HepG2 (cell line): ENCODE results near the gene LEMD2. TPM values are rescaled to one million over a fixed set of nuclear protein-coding genes. Genes with fewer than 3 reads are reported as not detected.

Experiments
- ARHGAP35 ChIP-seq: sonication (generic); formaldehyde crosslinking; IDR thresholded peaks from 2 replicates; pipeline ENCODE4 v1.9.0; 2022; ENCODE audit warnings: mild to moderate bottlenecking, inconsistent platforms, moderate library complexity, missing genetic modification reagents, borderline replicate concordance
- CEBPZ ChIP-seq: IDR thresholded peaks from 2 replicates; pipeline ENCODE4 v1.6.1; 2012; ENCODE audit warnings: low read length, improper control_type of control experiment
- DRAP1 ChIP-seq: IDR thresholded peaks from 2 replicates; pipeline ENCODE4 v1.6.1; 2016; ENCODE audit warnings: missing genetic modification reagents, missing compliant biosample characterization
- ERF ChIP-seq: IDR thresholded peaks from 2 replicates; pipeline ENCODE4 v1.6.1; 2018; ENCODE audit warnings: missing biosample characterization, missing genetic modification reagents
- HIVEP1 ChIP-seq: sonication (generic); formaldehyde crosslinking; IDR thresholded peaks from 2 replicates; pipeline ENCODE4 v1.4.0; 2020; ENCODE audit warnings: mild to moderate bottlenecking, missing genetic modification reagents
- KDM6A ChIP-seq: IDR thresholded peaks from 2 replicates; pipeline ENCODE4 v1.6.1; 2016; ENCODE audit warnings: low read depth
- MAF1 ChIP-seq: sonication (generic); formaldehyde crosslinking; IDR thresholded peaks from 2 replicates; pipeline ENCODE4 v1.5.0; 2020; ENCODE audit warnings: missing genetic modification reagents, borderline replicate concordance
- MLLT10 ChIP-seq: sonication (generic); formaldehyde crosslinking; IDR thresholded peaks from 2 replicates; pipeline ENCODE4 v1.4.0; 2020; ENCODE audit warnings: missing genetic modification reagents
- PCBP2 ChIP-seq: fragments of 200-400 bp; formaldehyde crosslinking; optimal IDR thresholded peaks from 2 replicates; pipeline ENCODE3; 2018; ENCODE audit warnings: low read length, low read depth; ENCODE audit not compliant: poor library complexity, severe bottlenecking
- PHF8 ChIP-seq: sonication (generic); formaldehyde crosslinking; IDR thresholded peaks from 2 replicates; pipeline ENCODE4 v1.5.0; 2020; ENCODE audit warnings: missing genetic modification reagents
- PPARG ChIP-seq: conservative IDR thresholded peaks from 2 replicates; pipeline ENCODE4 v1.6.1; 2016; ENCODE audit warnings: missing biosample characterization, missing genetic modification reagents
- TCF7L2 ChIP-seq: IDR thresholded peaks from 2 replicates; pipeline ENCODE4 v1.6.1; 2011; ENCODE audit warnings: mild to moderate bottlenecking, low read depth, low read length, moderate library complexity
- TOPORS ChIP-seq: sonication (generic); formaldehyde crosslinking; IDR thresholded peaks from 2 replicates; pipeline ENCODE4 v1.8.0; 2023; ENCODE audit warnings: mild to moderate bottlenecking, missing genetic modification reagents
- ZBTB20 ChIP-seq: sonication (generic); formaldehyde crosslinking; IDR thresholded peaks from 2 replicates; pipeline ENCODE4 v1.8.1; 2023; ENCODE audit warnings: missing genetic modification reagents, low read depth, mild to moderate bottlenecking, borderline replicate concordance
- ZNF180 ChIP-seq: sonication (generic); formaldehyde crosslinking; IDR thresholded peaks from 2 replicates; pipeline ENCODE4 v1.4.0; 2020; ENCODE audit warnings: low read depth, missing genetic modification reagents, borderline replicate concordance
- ZNF224 ChIP-seq: sonication (generic); formaldehyde crosslinking; IDR thresholded peaks from 2 replicates; pipeline ENCODE4 v1.5.0; 2020; ENCODE audit warnings: mild to moderate bottlenecking, missing genetic modification reagents
- ZNF709 ChIP-seq: sonication (generic); formaldehyde crosslinking; IDR thresholded peaks from 2 replicates; pipeline ENCODE4 v1.5.0; 2020; ENCODE audit warnings: mild to moderate bottlenecking, missing genetic modification reagents
- ZNF761 ChIP-seq: sonication (generic); formaldehyde crosslinking; conservative IDR thresholded peaks from 2 replicates; pipeline ENCODE4 v1.4.0; 2020; ENCODE audit warnings: mild to moderate bottlenecking, missing genetic modification reagents
- polyA plus RNA-seq, 8 experiments: library from polyadenylated mRNA; depleted of rRNA in 3 of 8; stranded (reverse) in 7 of 8; unstranded in 1 of 8; fragments of >200 nt; fragmentation: Illumina TruSeq in 4 of 8; extraction: Trizol in 4 of 8; gene quantifications; 2 replicates each; pipeline versions ENCODE4 v1.2.1 to v1.2.3, GENCODE V29; 2011 to 2016; ENCODE audit warnings: low read depth in 4 of 8, missing spikeins in 1 of 8, mixed read lengths in 1 of 8; ENCODE audit not compliant: insufficient read depth in 1 of 8
- total RNA-seq, 5 experiments: library from RNA; depleted of rRNA; stranded (reverse); fragments of >200 nt; fragmentation: Illumina TruSeq; extraction: Trizol; gene quantifications; 2 replicates each; pipeline ENCODE4 v1.2.3, GENCODE V29; 2016; ENCODE audit warnings: low read depth in 1 of 5
- TF ChIP-seq, protein P1 (sequence below), 2 experiments: fragments of 450-650 bp in 1 of 2; sonication (generic) in 1 of 2; formaldehyde crosslinking; IDR thresholded peaks; 2 replicates each; pipeline versions ENCODE4 v1.5.0 to v1.8.0; 2020 to 2022; ENCODE audit warnings: mild to moderate bottlenecking in 1 of 2, missing genetic modification reagents in 1 of 2
- TF ChIP-seq, protein P2 (sequence below): sonication (generic); formaldehyde crosslinking; IDR thresholded peaks from 2 replicates; pipeline ENCODE4 v1.5.0; 2020; ENCODE audit warnings: mild to moderate bottlenecking, missing genetic modification reagents
- TF ChIP-seq, protein P3 (sequence below): sonication (generic); formaldehyde crosslinking; IDR thresholded peaks from 2 replicates; pipeline ENCODE4 v1.8.0; 2022; ENCODE audit warnings: mild to moderate bottlenecking, missing genetic modification reagents

Gene LEMD2
- total and polyA plus RNA-seq, 2 of the 13 experiments (the other 11 are each of a cell fraction or from before 2014, with no cell fraction given), result 45.2 to 62.9 TPM

- TF ChIP-seq ZBTB20 (CRISPR knock-in tag), result peak; percentile 88; the same call in 1 of the 2 replicates
- peak; percentile 89; the same call in 1 of the 2 replicates for TF ChIP-seq ZNF761 (CRISPR knock-in tag)
- peak; percentile 90 for TF ChIP-seq KDM6A (CRISPR knock-in tag)
- no peak for TF ChIP-seq ZNF709 (CRISPR knock-in tag)
- 0 out of 2 replicates have a peak, but pooled peaks have one; percentile 46 for TF ChIP-seq ZNF180 (CRISPR knock-in tag)
- no peak for TF ChIP-seq PCBP2
- no peak for TF ChIP-seq PHF8 (CRISPR knock-in tag)
- peak; percentile 50; the same call in 1 of the 2 replicates for TF ChIP-seq MAF1
- TF ChIP-seq, protein P1, sequence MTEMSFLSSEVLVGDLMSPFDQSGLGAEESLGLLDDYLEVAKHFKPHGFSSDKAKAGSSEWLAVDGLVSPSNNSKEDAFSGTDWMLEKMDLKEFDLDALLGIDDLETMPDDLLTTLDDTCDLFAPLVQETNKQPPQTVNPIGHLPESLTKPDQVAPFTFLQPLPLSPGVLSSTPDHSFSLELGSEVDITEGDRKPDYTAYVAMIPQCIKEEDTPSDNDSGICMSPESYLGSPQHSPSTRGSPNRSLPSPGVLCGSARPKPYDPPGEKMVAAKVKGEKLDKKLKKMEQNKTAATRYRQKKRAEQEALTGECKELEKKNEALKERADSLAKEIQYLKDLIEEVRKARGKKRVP (CRISPR knock-in tag; IDR thresholded peaks at IDR 0.05), result 0 out of 4 replicates have a peak, but pooled peaks of 1 of the 2 experiments have one; percentile 45
- TF ChIP-seq, protein P2, sequence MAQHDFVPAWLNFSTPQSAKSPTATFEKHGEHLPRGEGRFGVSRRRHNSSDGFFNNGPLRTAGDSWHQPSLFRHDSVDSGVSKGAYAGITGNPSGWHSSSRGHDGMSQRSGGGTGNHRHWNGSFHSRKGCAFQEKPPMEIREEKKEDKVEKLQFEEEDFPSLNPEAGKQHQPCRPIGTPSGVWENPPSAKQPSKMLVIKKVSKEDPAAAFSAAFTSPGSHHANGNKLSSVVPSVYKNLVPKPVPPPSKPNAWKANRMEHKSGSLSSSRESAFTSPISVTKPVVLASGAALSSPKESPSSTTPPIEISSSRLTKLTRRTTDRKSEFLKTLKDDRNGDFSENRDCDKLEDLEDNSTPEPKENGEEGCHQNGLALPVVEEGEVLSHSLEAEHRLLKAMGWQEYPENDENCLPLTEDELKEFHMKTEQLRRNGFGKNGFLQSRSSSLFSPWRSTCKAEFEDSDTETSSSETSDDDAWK (CRISPR knock-in tag), result no peak
- TF ChIP-seq DRAP1 (CRISPR knock-in tag), result peak; percentile 30; the same call in 1 of the 2 replicates
- peak; percentile 59 for TF ChIP-seq PPARG
- TF ChIP-seq MLLT10 (CRISPR knock-in tag), result no peak
- TF ChIP-seq ARHGAP35, result peak; percentile 76; the same call in 1 of the 2 replicates
- peak; percentile 72; the same call in 1 of the 2 replicates for TF ChIP-seq HIVEP1
- TF ChIP-seq, protein P3, sequence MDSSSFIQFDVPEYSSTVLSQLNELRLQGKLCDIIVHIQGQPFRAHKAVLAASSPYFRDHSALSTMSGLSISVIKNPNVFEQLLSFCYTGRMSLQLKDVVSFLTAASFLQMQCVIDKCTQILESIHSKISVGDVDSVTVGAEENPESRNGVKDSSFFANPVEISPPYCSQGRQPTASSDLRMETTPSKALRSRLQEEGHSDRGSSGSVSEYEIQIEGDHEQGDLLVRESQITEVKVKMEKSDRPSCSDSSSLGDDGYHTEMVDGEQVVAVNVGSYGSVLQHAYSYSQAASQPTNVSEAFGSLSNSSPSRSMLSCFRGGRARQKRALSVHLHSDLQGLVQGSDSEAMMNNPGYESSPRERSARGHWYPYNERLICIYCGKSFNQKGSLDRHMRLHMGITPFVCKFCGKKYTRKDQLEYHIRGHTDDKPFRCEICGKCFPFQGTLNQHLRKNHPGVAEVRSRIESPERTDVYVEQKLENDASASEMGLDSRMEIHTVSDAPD (CRISPR knock-in tag), result no peak
- TF ChIP-seq ERF (CRISPR knock-in tag), result peak; percentile 68
- TF ChIP-seq TCF7L2, result no peak
- TF ChIP-seq CEBPZ, result no peak
- TF ChIP-seq ZNF224 (CRISPR knock-in tag), result no peak
- TF ChIP-seq TOPORS (CRISPR knock-in tag), result peak; percentile 72; the same call in 1 of the 2 replicates
These were observed 26.9 kb downstream of the LEMD2 start (continued) for GRCh38 chr6:33761922-33762629.
